ENCODE results near the gene SPTBN5.

SPTBN5 gene

DNA sequence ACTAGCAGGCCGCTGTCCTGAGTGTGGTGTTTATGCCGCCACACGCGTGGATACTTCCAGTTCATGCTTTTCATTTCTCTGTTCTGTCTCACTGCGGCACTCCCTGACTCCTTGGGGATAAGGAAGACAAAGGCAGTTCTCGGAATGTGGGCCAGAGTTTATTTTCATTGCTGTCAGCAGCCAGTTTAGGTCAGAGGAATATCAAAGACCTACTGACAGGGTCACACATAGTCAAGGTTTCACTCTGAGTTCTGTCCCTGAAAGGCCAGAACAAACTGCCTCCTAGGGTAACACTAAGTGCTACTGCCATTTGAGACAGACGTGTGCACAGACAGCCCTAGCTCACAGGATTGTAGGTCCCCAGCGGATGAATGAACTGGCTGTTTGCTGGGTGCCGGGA is 27.3 kb upstream of the SPTBN5 start:
- Histone ChIP-seq H3K4me1 (ENCODE audit: insufficient read depth, low read length, poor library complexity, severe bottlenecking) (peaks cover 16% of the 10 kb centered on the region), H3K36me3 (ENCODE audit: insufficient read depth, low read length) (no peaks in the 10 kb centered on the region), H3K4me2 (ENCODE audit: low read depth, low read length, poor library complexity, severe bottlenecking) (no peak overlapping the region), H3K4me3 (ENCODE audit: low read length, poor library complexity, severe bottlenecking) (no peak overlapping the region), H3F3A (ENCODE audit: low read depth) (no peaks in the 10 kb centered on the region), H3K79me2 (ENCODE audit: insufficient read depth, low read length) (no peaks in the 10 kb centered on the region), H3K9me2 (replicated peaks; ENCODE audit: low read depth, low read length) (no peaks in the 10 kb centered on the region), H3K27me3 (ENCODE audit: insufficient read depth, low read length, poor library complexity, severe bottlenecking) (no peaks in the 10 kb centered on the region), H4K20me1 (ENCODE audit: insufficient read depth, low read length, poor library complexity, severe bottlenecking) (no peaks in the 10 kb centered on the region), H3K9me3 (ENCODE audit: insufficient read depth, low read depth, low read length) (no peaks in the 10 kb centered on the region), H2AFZ (ENCODE audit: low read length) (no peak overlapping the region), H3K9ac (ENCODE audit: low read depth, low read length, poor library complexity, severe bottlenecking) (no peak overlapping the region)
- TF ChIP-seq, protein P1, sequence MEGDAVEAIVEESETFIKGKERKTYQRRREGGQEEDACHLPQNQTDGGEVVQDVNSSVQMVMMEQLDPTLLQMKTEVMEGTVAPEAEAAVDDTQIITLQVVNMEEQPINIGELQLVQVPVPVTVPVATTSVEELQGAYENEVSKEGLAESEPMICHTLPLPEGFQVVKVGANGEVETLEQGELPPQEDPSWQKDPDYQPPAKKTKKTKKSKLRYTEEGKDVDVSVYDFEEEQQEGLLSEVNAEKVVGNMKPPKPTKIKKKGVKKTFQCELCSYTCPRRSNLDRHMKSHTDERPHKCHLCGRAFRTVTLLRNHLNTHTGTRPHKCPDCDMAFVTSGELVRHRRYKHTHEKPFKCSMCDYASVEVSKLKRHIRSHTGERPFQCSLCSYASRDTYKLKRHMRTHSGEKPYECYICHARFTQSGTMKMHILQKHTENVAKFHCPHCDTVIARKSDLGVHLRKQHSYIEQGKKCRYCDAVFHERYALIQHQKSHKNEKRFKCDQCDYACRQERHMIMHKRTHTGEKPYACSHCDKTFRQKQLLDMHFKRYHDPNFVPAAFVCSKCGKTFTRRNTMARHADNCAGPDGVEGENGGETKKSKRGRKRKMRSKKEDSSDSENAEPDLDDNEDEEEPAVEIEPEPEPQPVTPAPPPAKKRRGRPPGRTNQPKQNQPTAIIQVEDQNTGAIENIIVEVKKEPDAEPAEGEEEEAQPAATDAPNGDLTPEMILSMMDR (conservative IDR thresholded peaks at IDR 0.05; ENCODE audit: low read length): no peak
- no peak for TF ChIP-seq EZH2phosphoT487 (IDR thresholded peaks at IDR 0.05; ENCODE audit: borderline replicate concordance)

DNA sequence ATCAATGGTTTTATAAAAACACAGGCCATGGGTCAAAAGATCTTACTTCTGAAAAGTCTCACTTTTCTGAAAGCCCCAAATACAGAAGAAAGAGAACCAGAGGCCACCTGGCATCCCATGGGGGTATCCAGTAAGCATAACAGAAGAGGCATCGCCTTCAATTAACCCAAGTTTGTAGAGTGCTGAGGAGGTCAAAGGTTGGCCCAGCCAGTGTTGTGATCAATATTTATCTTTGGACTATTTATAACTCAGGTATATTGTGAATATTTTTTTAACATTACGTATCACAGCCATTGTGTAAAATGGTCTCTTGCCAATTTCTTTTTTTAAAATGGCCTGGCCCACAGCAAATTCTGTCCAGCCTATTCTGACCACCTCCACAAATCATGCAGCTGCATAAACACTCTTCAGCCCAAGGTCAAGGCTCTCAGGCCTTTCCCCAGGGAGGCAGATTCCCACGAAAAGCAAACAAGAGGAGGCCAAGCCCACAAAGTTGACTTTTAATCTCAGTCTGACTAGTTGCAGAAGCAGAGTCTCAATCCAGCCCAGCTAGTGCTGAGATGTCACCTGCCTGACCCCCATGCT is 26.2 kb upstream of the SPTBN5 start:
- TF ChIP-seq, protein P1 (conservative IDR thresholded peaks at IDR 0.05; ENCODE audit: low read length): no peak
- TF ChIP-seq EZH2phosphoT487 (IDR thresholded peaks at IDR 0.05; ENCODE audit: borderline replicate concordance): no peak
- no peaks in the 10 kb centered on the region for H3K9me3 ChIP-seq (ENCODE audit: insufficient read depth, low read depth, low read length)
- no peaks in the 10 kb centered on the region for H3K27me3 ChIP-seq (ENCODE audit: insufficient read depth, low read length, poor library complexity, severe bottlenecking)
- H3K9ac ChIP-seq (ENCODE audit: low read depth, low read length, poor library complexity, severe bottlenecking): no peak overlapping the region
- H4K20me1 ChIP-seq (ENCODE audit: insufficient read depth, low read length, poor library complexity, severe bottlenecking): no peaks in the 10 kb centered on the region
- peaks cover 16% of the 10 kb centered on the region for H3K4me1 ChIP-seq (ENCODE audit: insufficient read depth, low read length, poor library complexity, severe bottlenecking)
- no peak overlapping the region for H3K4me3 ChIP-seq (ENCODE audit: low read length, poor library complexity, severe bottlenecking)
- no peaks in the 10 kb centered on the region for H3K79me2 ChIP-seq (ENCODE audit: insufficient read depth, low read length)
- no peaks in the 10 kb centered on the region for H3F3A ChIP-seq (ENCODE audit: low read depth)
- H2AFZ ChIP-seq (ENCODE audit: low read length): no peak overlapping the region
- no peaks in the 10 kb centered on the region for H3K36me3 ChIP-seq (ENCODE audit: insufficient read depth, low read length)
- no peaks in the 10 kb centered on the region for H3K9me2 ChIP-seq (replicated peaks; ENCODE audit: low read depth, low read length)
- H3K4me2 ChIP-seq (ENCODE audit: low read depth, low read length, poor library complexity, severe bottlenecking): no peak overlapping the region

DNA sequence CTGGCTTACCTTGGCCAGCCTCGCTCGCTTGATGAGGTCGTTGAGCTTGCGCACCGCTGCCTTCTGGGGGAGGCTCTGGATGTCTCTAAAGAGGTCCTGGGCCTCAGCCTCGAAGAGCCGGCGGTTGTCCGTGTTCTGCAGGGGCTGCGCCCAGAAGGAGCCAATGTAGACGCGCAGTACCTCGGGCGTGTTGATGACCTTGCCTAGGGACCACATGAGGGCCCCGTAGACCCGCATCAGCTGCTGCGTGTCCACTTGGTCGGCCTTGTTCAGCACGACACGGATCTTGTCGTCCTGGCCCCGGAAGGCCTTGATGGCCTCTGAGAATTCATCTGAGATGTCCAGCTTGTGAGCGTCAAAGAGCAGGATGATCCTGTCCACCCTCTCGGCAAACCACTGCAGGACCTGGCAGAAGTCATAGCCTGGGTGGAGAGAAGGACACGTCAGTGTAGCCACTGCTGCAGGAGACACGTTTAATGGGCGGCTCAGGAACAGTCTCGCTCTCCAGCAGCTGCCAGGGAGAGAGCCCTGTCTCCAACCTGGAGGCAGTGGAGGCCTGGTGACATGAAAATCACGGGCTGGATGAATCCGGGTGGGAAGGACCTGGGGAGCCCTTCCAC is 25.5 kb upstream of the SPTBN5 start:
- H3K9ac ChIP-seq (ENCODE audit: low read depth, low read length, poor library complexity, severe bottlenecking): no peak overlapping the region
- H3K79me2 ChIP-seq (ENCODE audit: insufficient read depth, low read length): no peaks in the 10 kb centered on the region
- no peak overlapping the region for H2AFZ ChIP-seq (ENCODE audit: low read length)
- H3K4me3 ChIP-seq (ENCODE audit: low read length, poor library complexity, severe bottlenecking): no peak overlapping the region
- no peaks in the 10 kb centered on the region for H3K27me3 ChIP-seq (ENCODE audit: insufficient read depth, low read length, poor library complexity, severe bottlenecking)
- H3F3A ChIP-seq (ENCODE audit: low read depth): no peaks in the 10 kb centered on the region
- H3K4me1 ChIP-seq (ENCODE audit: insufficient read depth, low read length, poor library complexity, severe bottlenecking): peaks cover 15% of the 10 kb centered on the region
- H3K9me3 ChIP-seq (ENCODE audit: insufficient read depth, low read depth, low read length): no peaks in the 10 kb centered on the region
- no peaks in the 10 kb centered on the region for H3K36me3 ChIP-seq (ENCODE audit: insufficient read depth, low read length)
- TF ChIP-seq, protein P1 (conservative IDR thresholded peaks at IDR 0.05; ENCODE audit: low read length): no peak
- no peak for TF ChIP-seq EZH2phosphoT487 (IDR thresholded peaks at IDR 0.05; ENCODE audit: borderline replicate concordance)
- no peaks in the 10 kb centered on the region for H4K20me1 ChIP-seq (ENCODE audit: insufficient read depth, low read length, poor library complexity, severe bottlenecking)
- H3K9me2 ChIP-seq (replicated peaks; ENCODE audit: low read depth, low read length): no peaks in the 10 kb centered on the region
- no peak overlapping the region for H3K4me2 ChIP-seq (ENCODE audit: low read depth, low read length, poor library complexity, severe bottlenecking)

Measured in Loucy (cell line).